PC-9 (cell line): ENCODE measurements around the gene HSPB3.
"Not testable (repeated sequence)": the region's sequence is repeated elsewhere in the genome, so short reads cannot be mapped to it uniquely, and the experiment has no call there.

Experiments used
- EZH2 ChIP-seq: fragments of 200-600 bp; sonication (generic); IDR thresholded peaks from 2 replicates; pipeline ENCODE4 v1.8.0; 2017; ENCODE audit warnings: antibody characterized with exemption, low read depth
- TF ChIP-seq, protein P1 (sequence below): fragments of 200-600 bp; sonication (generic); conservative IDR thresholded peaks from 2 replicates; pipeline ENCODE4 v1.6.1; 2017; ENCODE audit warnings: mixed run types, antibody characterized with exemption, mild to moderate bottlenecking, moderate library complexity

DNA sequence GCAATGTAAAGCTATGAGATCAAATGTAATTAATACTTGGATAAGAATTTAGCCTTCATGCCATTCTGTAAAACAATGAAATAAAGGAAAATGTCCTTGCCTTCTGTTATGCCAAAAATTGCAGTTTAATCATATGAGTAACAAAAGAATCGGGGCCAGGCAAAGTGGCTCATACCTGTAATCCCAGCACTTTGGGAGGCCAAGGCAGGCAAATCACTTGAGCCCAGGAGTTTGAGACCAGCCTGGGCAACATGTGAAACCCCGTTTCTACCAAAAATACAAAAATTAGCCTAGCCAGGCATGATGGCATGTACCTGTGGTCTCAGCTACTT is 34.1 kb downstream of the HSPB3 start:
- TF ChIP-seq, protein P1, sequence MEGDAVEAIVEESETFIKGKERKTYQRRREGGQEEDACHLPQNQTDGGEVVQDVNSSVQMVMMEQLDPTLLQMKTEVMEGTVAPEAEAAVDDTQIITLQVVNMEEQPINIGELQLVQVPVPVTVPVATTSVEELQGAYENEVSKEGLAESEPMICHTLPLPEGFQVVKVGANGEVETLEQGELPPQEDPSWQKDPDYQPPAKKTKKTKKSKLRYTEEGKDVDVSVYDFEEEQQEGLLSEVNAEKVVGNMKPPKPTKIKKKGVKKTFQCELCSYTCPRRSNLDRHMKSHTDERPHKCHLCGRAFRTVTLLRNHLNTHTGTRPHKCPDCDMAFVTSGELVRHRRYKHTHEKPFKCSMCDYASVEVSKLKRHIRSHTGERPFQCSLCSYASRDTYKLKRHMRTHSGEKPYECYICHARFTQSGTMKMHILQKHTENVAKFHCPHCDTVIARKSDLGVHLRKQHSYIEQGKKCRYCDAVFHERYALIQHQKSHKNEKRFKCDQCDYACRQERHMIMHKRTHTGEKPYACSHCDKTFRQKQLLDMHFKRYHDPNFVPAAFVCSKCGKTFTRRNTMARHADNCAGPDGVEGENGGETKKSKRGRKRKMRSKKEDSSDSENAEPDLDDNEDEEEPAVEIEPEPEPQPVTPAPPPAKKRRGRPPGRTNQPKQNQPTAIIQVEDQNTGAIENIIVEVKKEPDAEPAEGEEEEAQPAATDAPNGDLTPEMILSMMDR = not testable (repeated sequence)
- TF ChIP-seq EZH2 = not testable (repeated sequence)
